WTC11 (cell line): Measurements from ENCODE around the gene SLC6A8.

Experiments used
- CBFB ChIP-seq: sonication (generic); formaldehyde crosslinking; IDR thresholded peaks from 2 replicates; pipeline ENCODE4 v1.8.1; 2022; ENCODE audit warnings: mild to moderate bottlenecking, low read depth, missing genetic modification reagents
- FOXP1 ChIP-seq: sonication (generic); formaldehyde crosslinking; IDR thresholded peaks from 2 replicates; pipeline ENCODE4 v1.8.0; 2022; ENCODE audit warnings: missing genetic modification reagents, mild to moderate bottlenecking, moderate library complexity, borderline replicate concordance
- RELA ChIP-seq: sonication (generic); formaldehyde crosslinking; IDR thresholded peaks from 2 replicates; pipeline ENCODE4 v1.8.1; 2022; ENCODE audit warnings: missing genetic modification reagents, mild to moderate bottlenecking, borderline replicate concordance
- ZNF121 ChIP-seq: sonication (generic); formaldehyde crosslinking; IDR thresholded peaks from 2 replicates; pipeline ENCODE4 v1.8.0; 2023; ENCODE audit warnings: missing genetic modification reagents
- TF ChIP-seq, protein P1 (sequence below): fragments of 200-600 bp; IDR thresholded peaks from 2 replicates; pipeline ENCODE4 v1.8.0; 2022; ENCODE audit warnings: antibody characterized with exemption
- TF ChIP-seq, protein P2 (sequence below): sonication (generic); formaldehyde crosslinking; IDR thresholded peaks from 2 replicates; pipeline ENCODE4 v1.8.0; 2022; ENCODE audit warnings: mild to moderate bottlenecking, missing genetic modification reagents

- TF ChIP-seq, protein P1, sequence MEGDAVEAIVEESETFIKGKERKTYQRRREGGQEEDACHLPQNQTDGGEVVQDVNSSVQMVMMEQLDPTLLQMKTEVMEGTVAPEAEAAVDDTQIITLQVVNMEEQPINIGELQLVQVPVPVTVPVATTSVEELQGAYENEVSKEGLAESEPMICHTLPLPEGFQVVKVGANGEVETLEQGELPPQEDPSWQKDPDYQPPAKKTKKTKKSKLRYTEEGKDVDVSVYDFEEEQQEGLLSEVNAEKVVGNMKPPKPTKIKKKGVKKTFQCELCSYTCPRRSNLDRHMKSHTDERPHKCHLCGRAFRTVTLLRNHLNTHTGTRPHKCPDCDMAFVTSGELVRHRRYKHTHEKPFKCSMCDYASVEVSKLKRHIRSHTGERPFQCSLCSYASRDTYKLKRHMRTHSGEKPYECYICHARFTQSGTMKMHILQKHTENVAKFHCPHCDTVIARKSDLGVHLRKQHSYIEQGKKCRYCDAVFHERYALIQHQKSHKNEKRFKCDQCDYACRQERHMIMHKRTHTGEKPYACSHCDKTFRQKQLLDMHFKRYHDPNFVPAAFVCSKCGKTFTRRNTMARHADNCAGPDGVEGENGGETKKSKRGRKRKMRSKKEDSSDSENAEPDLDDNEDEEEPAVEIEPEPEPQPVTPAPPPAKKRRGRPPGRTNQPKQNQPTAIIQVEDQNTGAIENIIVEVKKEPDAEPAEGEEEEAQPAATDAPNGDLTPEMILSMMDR, result peak; percentile 88
- no peak for TF ChIP-seq CBFB (CRISPR knock-in tag)
- TF ChIP-seq RELA (CRISPR knock-in tag), result no peak
- TF ChIP-seq, protein P2, sequence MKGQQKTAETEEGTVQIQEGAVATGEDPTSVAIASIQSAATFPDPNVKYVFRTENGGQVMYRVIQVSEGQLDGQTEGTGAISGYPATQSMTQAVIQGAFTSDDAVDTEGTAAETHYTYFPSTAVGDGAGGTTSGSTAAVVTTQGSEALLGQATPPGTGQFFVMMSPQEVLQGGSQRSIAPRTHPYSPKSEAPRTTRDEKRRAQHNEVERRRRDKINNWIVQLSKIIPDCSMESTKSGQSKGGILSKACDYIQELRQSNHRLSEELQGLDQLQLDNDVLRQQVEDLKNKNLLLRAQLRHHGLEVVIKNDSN, result no peak
- TF ChIP-seq ZNF121 (CRISPR knock-in tag), result no peak
- no peak for TF ChIP-seq FOXP1
Measured at GRCh38 chrX:153669174-153669890, 18.4 kb upstream of the SLC6A8 start.
